H9 (cell line): ENCODE results near the gene COPS4. TPM values are rescaled to one million over a fixed set of nuclear protein-coding genes. Genes with fewer than 3 reads are reported as not detected.

Source experiments
- DNase-seq: peaks from one replicate; pipeline ENCODE4 v3.0.0-alpha.2; 2017
- H2AFZ ChIP-seq: one replicate; pipeline ENCODE4 v1.6.1; 2013; ENCODE audit warnings: mild to moderate bottlenecking, low read length, control low read depth, moderate library complexity
- H2AK5ac ChIP-seq: 2 replicates; pipeline ENCODE4 v1.6.1; 2013; ENCODE audit warnings: low read length, control low read depth, mixed read lengths; ENCODE audit not compliant: insufficient read length
- H2BK120ac ChIP-seq: one replicate; pipeline ENCODE4 v1.6.1; 2013; ENCODE audit warnings: low read depth, mild to moderate bottlenecking, low read length, control low read depth, inconsistent platforms; ENCODE audit not compliant: poor library complexity, severe bottlenecking
- H2BK12ac ChIP-seq: 2 replicates; pipeline ENCODE4 v1.6.1; 2013; ENCODE audit warnings: low read length, control low read depth, mixed read lengths, low read depth; ENCODE audit not compliant: insufficient read length
- H2BK15ac ChIP-seq: 2 replicates; pipeline ENCODE4 v1.6.1; 2013; ENCODE audit warnings: low read depth, low read length, control low read depth
- H2BK20ac ChIP-seq: one replicate; pipeline ENCODE4 v1.6.1; 2013; ENCODE audit warnings: low read depth, mild to moderate bottlenecking, low read length, control low read depth, inconsistent platforms; ENCODE audit not compliant: poor library complexity, severe bottlenecking
- H2BK5ac ChIP-seq: 2 replicates; pipeline ENCODE4 v1.6.1; 2013; ENCODE audit warnings: low read length, control low read depth, mixed read lengths; ENCODE audit not compliant: insufficient read length
- H3K14ac ChIP-seq: 2 replicates; pipeline ENCODE4 v1.6.1; 2013; ENCODE audit warnings: low read length, control low read depth; ENCODE audit not compliant: insufficient read depth
- H3K18ac ChIP-seq: 2 replicates; pipeline ENCODE4 v1.6.1; 2013; ENCODE audit warnings: low read depth, mild to moderate bottlenecking, mixed read lengths, low read length, control low read depth; ENCODE audit not compliant: insufficient read length
- H3K23ac ChIP-seq: 2 replicates; pipeline ENCODE4 v1.6.1; 2013; ENCODE audit warnings: low read length, control low read depth, mixed read lengths, low read depth; ENCODE audit not compliant: insufficient read length
- H3K23me2 ChIP-seq: 2 replicates; pipeline ENCODE4 v1.6.1; 2013; ENCODE audit warnings: low read depth, mild to moderate bottlenecking, mixed read lengths, low read length, control low read depth; ENCODE audit not compliant: insufficient read length, poor library complexity, severe bottlenecking
- H3K27ac ChIP-seq: 2 replicates; pipeline ENCODE4 v1.5.1; 2013; ENCODE audit warnings: low read length, control low read depth, mixed read lengths, low read depth; ENCODE audit not compliant: insufficient read length
- H3K27me3 ChIP-seq: 2 replicates; pipeline ENCODE4 v1.6.1; 2013; ENCODE audit warnings: low read length, control low read depth, inconsistent platforms; ENCODE audit not compliant: insufficient read depth
- H3K4ac ChIP-seq: 2 replicates; pipeline ENCODE4 v1.6.1; 2013; ENCODE audit warnings: low read depth, mild to moderate bottlenecking, control low read depth, inconsistent platforms, low read length, moderate library complexity
- H3K4me1 ChIP-seq: 2 replicates; pipeline ENCODE4 v1.6.1; 2013; ENCODE audit warnings: low read length, control low read depth, inconsistent platforms; ENCODE audit not compliant: insufficient read depth
- H3K4me2 ChIP-seq: 2 replicates; pipeline ENCODE4 v1.6.1; 2013; ENCODE audit warnings: low read length, control low read depth, mixed read lengths; ENCODE audit not compliant: insufficient read length, insufficient read depth
- H3K56ac ChIP-seq: 2 replicates; pipeline ENCODE4 v1.6.1; 2013; ENCODE audit warnings: low read depth, mild to moderate bottlenecking, mixed read lengths, low read length, control low read depth; ENCODE audit not compliant: insufficient read length
- H3K79me1 ChIP-seq: 2 replicates; pipeline ENCODE4 v1.6.1; 2013; ENCODE audit warnings: low read depth, mild to moderate bottlenecking, moderate library complexity, low read length, control low read depth, inconsistent platforms; ENCODE audit not compliant: insufficient read depth, poor library complexity, severe bottlenecking
- H3K79me2 ChIP-seq: 2 replicates; pipeline ENCODE4 v1.6.1; 2013; ENCODE audit warnings: low read length, control low read depth, inconsistent platforms; ENCODE audit not compliant: insufficient read depth
- H3K9ac ChIP-seq: 2 replicates; pipeline ENCODE4 v1.6.1; 2013; ENCODE audit warnings: low read length, control low read depth, mixed read lengths; ENCODE audit not compliant: insufficient read length; ENCODE audit errors: extremely low read depth
- H3K9me3 ChIP-seq: one replicate; pipeline ENCODE4 v1.6.1; 2013; ENCODE audit warnings: low read depth, low read length, inconsistent platforms; ENCODE audit not compliant: control insufficient read depth
- H3T11ph ChIP-seq: one replicate; pipeline ENCODE4 v1.6.1; 2013; ENCODE audit warnings: mild to moderate bottlenecking, low read length, control low read depth, inconsistent platforms
- H4K20me1 ChIP-seq: one replicate; pipeline ENCODE4 v1.6.1; 2013; ENCODE audit not compliant: control insufficient read depth, insufficient read length, insufficient read depth
- H4K5ac ChIP-seq: 2 replicates; pipeline ENCODE4 v1.6.1; 2013; ENCODE audit warnings: low read depth, mild to moderate bottlenecking, mixed read lengths, low read length, control low read depth; ENCODE audit not compliant: insufficient read length
- H4K8ac ChIP-seq: replicated peaks from 2 replicates; pipeline ENCODE4 v1.6.1; 2013; ENCODE audit warnings: low read length, control low read depth, mixed read lengths, low read depth; ENCODE audit not compliant: insufficient read length
- H4K91ac ChIP-seq: 2 replicates; pipeline ENCODE4 v1.6.1; 2013; ENCODE audit warnings: low read depth, mild to moderate bottlenecking, moderate library complexity, mixed read lengths, low read length, control low read depth; ENCODE audit not compliant: insufficient read length
- H3K27ac Mint-ChIP-seq, 3 experiments: 2 replicates in 2 of 3; 3 replicates in 1 of 3; pipeline ENCODE4 v1.8.0; 2020 to 2021; ENCODE audit warnings: mixed read lengths in 3 of 3, mild to moderate bottlenecking in 1 of 3, moderate library complexity in 1 of 3
- H3K27me3 Mint-ChIP-seq: 2 replicates; pipeline ENCODE4 v1.8.0; 2021; ENCODE audit warnings: low read depth, mild to moderate bottlenecking, moderate library complexity, mixed read lengths
- H3K36me3 Mint-ChIP-seq, 3 experiments: 2 replicates in 2 of 3; 3 replicates in 1 of 3; pipeline ENCODE4 v1.8.0; 2020 to 2021; ENCODE audit warnings: low read depth in 3 of 3, mixed read lengths in 3 of 3; ENCODE audit not compliant: insufficient read depth in 1 of 3
- H3K4me1 Mint-ChIP-seq, 2 experiments: 2 replicates each; pipeline ENCODE4 v1.8.0; 2020; ENCODE audit warnings: mixed read lengths in 2 of 2
- H3K4me3 Mint-ChIP-seq, 2 experiments: 2 replicates in 1 of 2; 3 replicates in 1 of 2; pipeline ENCODE4 v1.8.0; 2020 to 2021; ENCODE audit warnings: mild to moderate bottlenecking in 2 of 2, mixed read lengths in 2 of 2, moderate library complexity in 1 of 2
- H3K9me3 Mint-ChIP-seq, 2 experiments: 2 replicates in 1 of 2; 3 replicates in 1 of 2; pipeline ENCODE4 v1.8.0; 2020; ENCODE audit warnings: mild to moderate bottlenecking in 2 of 2, mixed read lengths in 2 of 2, moderate library complexity in 1 of 2
- WGBS: extraction: QIAGEN DNeasy Blood & Tissue Kit; methylation state at CpG from one replicate; pipeline ENCODE4 v1.1.7; 2013; ENCODE audit warnings: missing lambda C conversion rate, low lambda C conversion rate, mixed read lengths; ENCODE audit not compliant: insufficient read length; ENCODE audit errors: extremely low coverage; 5-methylcytosine and 5-hydroxymethylcytosine counted together
- total RNA-seq: library from RNA; stranded (reverse); gene quantifications from 2 replicates; pipeline ENCODE4 v1.2.1, GENCODE V29; 2021
- TF ChIP-seq, protein P1 (sequence below): fragments of 200-600 bp; sonication (generic); conservative IDR thresholded peaks from 3 replicates; pipeline ENCODE4 v1.8.0; 2021; ENCODE audit warnings: antibody characterized with exemption, mild to moderate bottlenecking

COPS4 gene
- total RNA-seq, 1 experiment from 2014 or later, result 39.9 TPM

DNA sequence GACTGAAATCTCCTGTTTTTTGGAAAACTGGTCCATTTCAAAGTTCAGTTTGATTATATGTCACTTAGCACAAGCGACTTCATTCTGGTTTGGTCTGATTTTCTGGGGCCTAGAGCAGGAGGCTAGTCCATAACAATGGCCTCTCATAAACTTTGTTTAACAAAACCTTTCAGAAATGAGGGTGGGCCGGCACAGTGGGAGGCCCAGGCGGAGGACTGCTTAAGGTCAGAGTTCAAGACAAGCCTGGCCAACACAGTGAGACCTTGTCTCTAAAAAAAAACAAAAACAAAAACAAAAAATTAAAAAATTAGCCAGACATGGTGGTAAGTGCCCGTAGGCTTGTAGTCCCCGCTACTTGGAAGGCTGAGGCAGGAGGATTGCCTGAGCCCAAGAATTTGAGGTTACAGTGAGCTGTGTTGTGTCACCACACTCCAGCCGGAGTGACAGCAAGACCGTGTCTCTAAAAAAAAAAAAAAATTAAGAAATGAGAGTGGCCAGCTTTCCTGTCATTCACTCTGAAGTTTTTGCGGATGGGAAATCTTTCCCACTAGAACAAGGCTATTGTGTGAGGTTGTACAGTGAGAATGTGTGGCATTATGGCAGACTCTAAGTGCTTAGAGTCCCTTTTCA is 80.8 kb downstream of the COPS4 start:
- Histone ChIP-seq H3K4me2 (no peak overlapping the region), H3K56ac (no peak overlapping the region), H3K4me1 (no peaks in the 10 kb centered on the region), H3K18ac (no peak overlapping the region), H3K79me2 (no peaks in the 10 kb centered on the region), H4K5ac (no peak overlapping the region), H3K23me2 (no peaks in the 10 kb centered on the region), H2BK12ac (no peak overlapping the region), H3K9ac (no peak overlapping the region), H2BK15ac (no peak overlapping the region), H3K27ac (no peak overlapping the region), H3K9me3 (no peaks in the 10 kb centered on the region), H2AFZ (no peak overlapping the region), H4K8ac (no peak overlapping the region), H2BK20ac (no peak overlapping the region), H4K20me1 (no peaks in the 10 kb centered on the region), H3K23ac (no peak overlapping the region), H2BK120ac (no peak overlapping the region), H3K27me3 (no peaks in the 10 kb centered on the region), H3K79me1 (no peaks in the 10 kb centered on the region), H3K14ac (no peak overlapping the region), H3K4ac (no peak overlapping the region), H2BK5ac (no peak overlapping the region), H2AK5ac (no peak overlapping the region), H3T11ph (no peak overlapping the region), H4K91ac (no peak overlapping the region)
- Mint-ChIP-seq H3K4me3 (no peak overlapping the region), H3K36me3 (no peaks in the 10 kb centered on the region), H3K9me3 (no peaks in the 10 kb centered on the region; a peak in 1 of 5 replicates), H3K4me1 (peaks cover 30 to 31% of the 10 kb centered on the region in 2 experiments), H3K27ac (peak overlapping the region in 2 of 3 experiments; percentile 16 to 80; a peak in 3 of 7 replicates), H3K27me3 (no peaks in the 10 kb centered on the region; the same call in 1 of the 2 replicates)
- DNase-seq, result peak; percentile 46
- no CpG with 5 or more reads among the region's 8 CpGs for WGBS
- TF ChIP-seq, protein P1, sequence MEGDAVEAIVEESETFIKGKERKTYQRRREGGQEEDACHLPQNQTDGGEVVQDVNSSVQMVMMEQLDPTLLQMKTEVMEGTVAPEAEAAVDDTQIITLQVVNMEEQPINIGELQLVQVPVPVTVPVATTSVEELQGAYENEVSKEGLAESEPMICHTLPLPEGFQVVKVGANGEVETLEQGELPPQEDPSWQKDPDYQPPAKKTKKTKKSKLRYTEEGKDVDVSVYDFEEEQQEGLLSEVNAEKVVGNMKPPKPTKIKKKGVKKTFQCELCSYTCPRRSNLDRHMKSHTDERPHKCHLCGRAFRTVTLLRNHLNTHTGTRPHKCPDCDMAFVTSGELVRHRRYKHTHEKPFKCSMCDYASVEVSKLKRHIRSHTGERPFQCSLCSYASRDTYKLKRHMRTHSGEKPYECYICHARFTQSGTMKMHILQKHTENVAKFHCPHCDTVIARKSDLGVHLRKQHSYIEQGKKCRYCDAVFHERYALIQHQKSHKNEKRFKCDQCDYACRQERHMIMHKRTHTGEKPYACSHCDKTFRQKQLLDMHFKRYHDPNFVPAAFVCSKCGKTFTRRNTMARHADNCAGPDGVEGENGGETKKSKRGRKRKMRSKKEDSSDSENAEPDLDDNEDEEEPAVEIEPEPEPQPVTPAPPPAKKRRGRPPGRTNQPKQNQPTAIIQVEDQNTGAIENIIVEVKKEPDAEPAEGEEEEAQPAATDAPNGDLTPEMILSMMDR, result no peak
